H1 (cell line): ENCODE measurements around the gene RPL19. TPM values are rescaled to one million over a fixed set of nuclear protein-coding genes. Genes with fewer than 3 reads are reported as not detected.

Experiments
- CTCF ChIA-PET: fragments of 300-600 bp; sonication (Branson Sonifier 250); formaldehyde crosslinking; loops from one replicate; lab custom pipeline; 2021; ENCODE audit not compliant: partially characterized antibody; lab: Charles Lee
- POLR2A ChIA-PET: fragments of 300-600 bp; sonication (Branson Sonifier 250); formaldehyde crosslinking; loops from one replicate; lab custom pipeline; 2021; ENCODE audit warnings: inconsistent platforms; ENCODE audit not compliant: partially characterized antibody; lab: Charles Lee
- DNase-seq, 2 experiments: peaks; one replicate each; pipeline versions ENCODE4 v3.0.0 to v3.0.0-alpha.2; 2010 to 2022; ENCODE audit warnings: low spot score in 2 of 2, low read depth in 1 of 2, mixed read lengths in 1 of 2
- FAIRE-seq: peaks from 2 replicates; lab custom pipeline; 2011; peaks lifted over from hg19 to GRCh38; lab: Jason Lieb, UNC
- H2AFZ ChIP-seq: 2 replicates; pipeline ENCODE4 v1.8.1; 2012; ENCODE audit warnings: low read length, inconsistent platforms
- H2AK5ac ChIP-seq: 2 replicates; pipeline ENCODE4 v1.6.1; 2013; ENCODE audit warnings: low read depth, low read length
- H2BK120ac ChIP-seq: replicated peaks from 2 replicates; pipeline ENCODE3; 2013; ENCODE audit warnings: low read depth, low read length, inconsistent platforms
- H2BK12ac ChIP-seq: 2 replicates; pipeline ENCODE4 v1.6.1; 2013; ENCODE audit warnings: low read depth, low read length
- H2BK15ac ChIP-seq: 2 replicates; pipeline ENCODE4 v1.6.1; 2013; ENCODE audit warnings: low read length
- H2BK20ac ChIP-seq: 2 replicates; pipeline ENCODE4 v1.6.1; 2013; ENCODE audit warnings: low read length
- H2BK5ac ChIP-seq: 2 replicates; pipeline ENCODE4 v1.6.1; 2013; ENCODE audit warnings: low read depth, low read length
- H3K14ac ChIP-seq: 2 replicates; pipeline ENCODE4 v1.6.1; 2013; ENCODE audit warnings: inconsistent platforms; ENCODE audit not compliant: insufficient read length
- H3K18ac ChIP-seq: 2 replicates; pipeline ENCODE4 v1.6.1; 2013; ENCODE audit warnings: low read length; ENCODE audit errors: extremely low read depth
- H3K23ac ChIP-seq: 2 replicates; pipeline ENCODE4 v1.6.1; 2013; ENCODE audit warnings: inconsistent platforms; ENCODE audit not compliant: insufficient read length
- H3K23me2 ChIP-seq: 2 replicates; pipeline ENCODE4 v1.6.1; 2013; ENCODE audit warnings: low read depth, low read length
- H3K27ac ChIP-seq: 2 replicates; pipeline ENCODE4 v1.6.1; 2011; ENCODE audit warnings: low read depth, low read length, inconsistent platforms
- H3K27me3 ChIP-seq, 4 experiments: replicated peaks in 1 of 4; 1 replicate in 1 of 4; 2 replicates in 3 of 4; pipeline versions ENCODE4 v1.6.1 to v1.8.1; 2011 to 2013; ENCODE audit warnings: low read length in 3 of 4, mild to moderate bottlenecking in 3 of 4, inconsistent platforms in 2 of 4, mixed read lengths in 2 of 4, moderate library complexity in 1 of 4; ENCODE audit not compliant: control insufficient read depth in 3 of 4, insufficient read depth in 3 of 4; ENCODE audit errors: extremely low read depth in 1 of 4
- H3K36me3 ChIP-seq, 4 experiments: 2 replicates each; pipeline versions ENCODE4 v1.6.1 to v1.8.1; 2011 to 2013; ENCODE audit warnings: mild to moderate bottlenecking in 4 of 4, low read length in 3 of 4, moderate library complexity in 2 of 4, control low read depth in 1 of 4, inconsistent platforms in 1 of 4; ENCODE audit not compliant: insufficient read depth in 4 of 4, control insufficient read depth in 2 of 4
- H3K4ac ChIP-seq: replicated peaks from 2 replicates; pipeline ENCODE3; 2013; ENCODE audit warnings: low read length, low read depth, mixed read lengths, inconsistent platforms; ENCODE audit not compliant: insufficient read length
- H3K4me1 ChIP-seq, 4 experiments: replicated peaks in 1 of 4; 1 replicate in 1 of 4; 2 replicates in 3 of 4; pipeline versions ENCODE4 v1.6.1 to v1.8.1; 2011 to 2013; ENCODE audit warnings: low read length in 3 of 4, inconsistent platforms in 2 of 4, mixed read lengths in 1 of 4; ENCODE audit not compliant: insufficient read depth in 4 of 4, control insufficient read depth in 3 of 4
- H3K4me2 ChIP-seq, 2 experiments: 2 replicates each; pipeline versions ENCODE4 v1.6.1 to v1.8.1; 2011 to 2013; ENCODE audit warnings: low read depth in 2 of 2, low read length in 2 of 2, control low read depth in 1 of 2, inconsistent platforms in 1 of 2, mild to moderate bottlenecking in 1 of 2; ENCODE audit not compliant: insufficient read depth in 1 of 2
- H3K4me3 ChIP-seq, 4 experiments: fragments of 200-600, 300-600 bp in 1 of 4; sonication (generic), shearing (Covaris generic), sonication (Bioruptor Twin) in 1 of 4; 2 replicates each; pipeline versions ENCODE4 v1.5.1 to v1.8.1; 2011 to 2016; ENCODE audit warnings: low read length in 4 of 4, low read depth in 3 of 4, control low read depth in 2 of 4, inconsistent platforms in 2 of 4, mild to moderate bottlenecking in 2 of 4, mixed read lengths in 1 of 4, moderate library complexity in 1 of 4; ENCODE audit not compliant: insufficient read depth in 2 of 4; ENCODE audit errors: extremely low read depth in 1 of 4
- H3K56ac ChIP-seq: replicated peaks from 2 replicates; pipeline ENCODE3; 2013; ENCODE audit warnings: low read depth, mild to moderate bottlenecking, mixed read lengths, low read length, inconsistent platforms; ENCODE audit not compliant: insufficient read length
- H3K79me1 ChIP-seq: 2 replicates; pipeline ENCODE4 v1.6.1; 2013; ENCODE audit warnings: low read depth, low read length, control low read depth
- H3K79me2 ChIP-seq, 2 experiments: 2 replicates each; pipeline versions ENCODE4 v1.6.1 to v1.8.1; 2012 to 2013; ENCODE audit warnings: low read length in 2 of 2, mild to moderate bottlenecking in 2 of 2, inconsistent platforms in 1 of 2; ENCODE audit not compliant: insufficient read depth in 2 of 2, control insufficient read depth in 1 of 2
- H3K9ac ChIP-seq, 4 experiments: replicated peaks in 1 of 4; 1 replicate in 1 of 4; 2 replicates in 3 of 4; pipeline versions ENCODE4 v1.6.1 to v1.8.1; 2011 to 2013; ENCODE audit warnings: low read depth in 3 of 4, low read length in 3 of 4, control low read depth in 2 of 4, mild to moderate bottlenecking in 2 of 4, moderate library complexity in 2 of 4, inconsistent platforms in 1 of 4; ENCODE audit errors: extremely low read depth in 1 of 4
- H3K9me3 ChIP-seq, 2 experiments: 2 replicates each; pipeline versions ENCODE4 v1.6.1 to v1.8.1; 2012 to 2013; ENCODE audit warnings: mild to moderate bottlenecking in 2 of 2, moderate library complexity in 2 of 2, control low read depth in 1 of 2, inconsistent platforms in 1 of 2, low read depth in 1 of 2, low read length in 1 of 2, mixed read lengths in 1 of 2; ENCODE audit not compliant: insufficient read depth in 2 of 2
- H4K20me1 ChIP-seq, 2 experiments: replicated peaks in 1 of 2; 2 replicates each; pipeline versions ENCODE3 to v1.8.1; 2011 to 2013; ENCODE audit warnings: inconsistent platforms in 2 of 2, low read length in 2 of 2, mild to moderate bottlenecking in 1 of 2; ENCODE audit not compliant: insufficient read depth in 2 of 2, control insufficient read depth in 1 of 2
- H4K5ac ChIP-seq: 2 replicates; pipeline ENCODE4 v1.6.1; 2013; ENCODE audit warnings: low read length, low read depth, mixed read lengths, inconsistent platforms; ENCODE audit not compliant: insufficient read length
- H4K8ac ChIP-seq: 2 replicates; pipeline ENCODE4 v1.8.0; 2013; ENCODE audit warnings: mild to moderate bottlenecking, moderate library complexity, low read length, inconsistent platforms; ENCODE audit not compliant: insufficient read depth; ENCODE audit errors: extremely low read depth
- H4K91ac ChIP-seq: replicated peaks from 2 replicates; pipeline ENCODE3; 2013; ENCODE audit warnings: low read length, mixed read lengths, inconsistent platforms; ENCODE audit not compliant: insufficient read length
- BRCA1 ChIP-seq: IDR thresholded peaks from 2 replicates; pipeline ENCODE4 v1.6.1; 2012; ENCODE audit warnings: low read depth, low read length, improper control_type of control experiment
- CBX8 ChIP-seq: fragments of 300-800, 300-1000 bp; sonication (generic); IDR thresholded peaks from 2 replicates; pipeline ENCODE4 v1.7.1; 2016; ENCODE audit warnings: low read depth, low read length, borderline replicate concordance
- GTF2F1 ChIP-seq: IDR thresholded peaks from 2 replicates; pipeline ENCODE4 v1.6.1; 2012; ENCODE audit warnings: low read depth, low read length, improper control_type of control experiment, borderline replicate concordance
- HDAC6 ChIP-seq: IDR thresholded peaks from one replicate; pipeline ENCODE4 v1.7.1; 2012; ENCODE audit warnings: low read depth, mild to moderate bottlenecking, inconsistent platforms, low read length, moderate library complexity
- MAX ChIP-seq: IDR thresholded peaks from 2 replicates; pipeline ENCODE4 v1.6.1; 2012; ENCODE audit warnings: inconsistent platforms
- NANOG ChIP-seq: IDR thresholded peaks from 2 replicates; pipeline ENCODE4 v1.6.1; 2011; ENCODE audit warnings: low read length, low read depth, mild to moderate bottlenecking, inconsistent platforms; ENCODE audit not compliant: insufficient read depth, poor library complexity, severe bottlenecking
- NRF1 ChIP-seq: IDR thresholded peaks from 2 replicates; pipeline ENCODE4 v1.6.1; 2011; ENCODE audit warnings: mild to moderate bottlenecking, low read depth, low read length, improper control_type of control experiment
- RFX5 ChIP-seq: IDR thresholded peaks from 2 replicates; pipeline ENCODE4 v1.6.1; 2011; ENCODE audit warnings: low read depth, low read length, improper control_type of control experiment, borderline replicate concordance
- RNF2 ChIP-seq: fragments of 200-900, 300-1000 bp; sonication (generic); IDR thresholded peaks from 2 replicates; pipeline ENCODE4 v1.7.1; 2016; ENCODE audit warnings: borderline replicate concordance, low read depth, mild to moderate bottlenecking, antibody characterized with exemption, low read length; ENCODE audit not compliant: poor library complexity, severe bottlenecking; ENCODE audit errors: missing control alignments
- TAF7 ChIP-seq: optimal IDR thresholded peaks from 2 replicates; pipeline ENCODE3; 2011; ENCODE audit warnings: low read depth, mild to moderate bottlenecking, inconsistent platforms, low read length, moderate library complexity, borderline replicate concordance
- WGBS, 2 experiments: shearing (Covaris generic) in 1 of 2; methylation state at CpG; one replicate each; pipeline versions ENCODE4 v1.1.6 to v1.1.7; 2013 to 2015; ENCODE audit warnings: low lambda C conversion rate in 2 of 2, mixed read lengths in 2 of 2, inconsistent platforms in 1 of 2, low coverage in 1 of 2, missing lambda C conversion rate in 1 of 2; ENCODE audit not compliant: insufficient replicate concordance in 2 of 2, insufficient coverage in 1 of 2, insufficient read length in 1 of 2; ENCODE audit errors: extremely low coverage in 1 of 2, missing lambda C conversion rate in 1 of 2; 5-methylcytosine and 5-hydroxymethylcytosine counted together
- polyA plus RNA-seq, 7 experiments: library from polyadenylated mRNA; depleted of rRNA in 3 of 7; stranded (reverse) in 5 of 7; unstranded in 2 of 7; fragments of >200 nt in 5 of 7; fragments of 200-250 nt in 2 of 7; gene quantifications; 1 replicate in 5 of 7; 2 replicates in 1 of 7; 4 replicates in 1 of 7; pipeline versions ENCODE4 v1.2.1 to v1.2.3, GENCODE V29; 2011 to 2013; ENCODE audit warnings: missing spikeins in 2 of 7, mixed read lengths in 2 of 7
- total RNA-seq: library from RNA; stranded (reverse); fragmentation: NEBNext Ultra II Directional; extraction: Animal tissue kit (Norgen Biotek cat#: 25700); gene quantifications from 2 replicates; pipeline ENCODE4 v1.2.1, GENCODE V29; 2021
- TF ChIP-seq, protein P1 (sequence below): IDR thresholded peaks from 2 replicates; pipeline ENCODE4 v1.6.1; 2012; ENCODE audit warnings: inconsistent platforms

RPL19 gene
- total and polyA plus RNA-seq, 2 of the 8 experiments (the other 6 are each of a cell fraction or from before 2014, with no cell fraction given) = 2,108 to 2,182 TPM

DNA sequence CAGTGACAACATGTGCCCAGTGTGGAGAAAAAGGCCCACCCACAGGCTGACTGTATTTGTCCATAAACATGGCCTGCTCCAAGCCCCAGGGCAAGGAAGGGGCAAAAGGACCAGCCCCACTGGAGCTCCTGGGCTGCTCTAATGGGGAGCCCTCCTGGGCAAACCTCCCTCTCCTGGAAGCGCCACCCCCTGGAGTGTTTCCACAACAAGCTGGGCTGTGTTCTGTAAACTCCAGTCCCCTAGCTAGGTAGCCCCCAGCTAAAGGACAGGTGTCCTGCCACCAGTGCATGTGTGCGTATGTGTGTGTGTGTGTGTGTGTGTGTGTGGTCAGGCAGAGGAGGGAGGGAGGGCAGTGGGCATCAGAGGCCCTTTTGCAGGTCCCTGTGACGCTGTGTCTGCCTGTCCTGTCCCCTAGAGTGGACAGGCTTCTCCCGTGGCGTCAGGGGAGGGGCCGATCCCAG, 36.9 kb downstream of the RPL19 start:
- no peak overlapping the region for H2BK15ac ChIP-seq
- H4K8ac ChIP-seq = peak overlapping the region; percentile 86
- no peak overlapping the region for H3K27ac ChIP-seq
- H3K79me2 ChIP-seq = no peaks in the 10 kb centered on the region
- no peak overlapping the region for H2BK5ac ChIP-seq
- 79% methylated on average over 6 of the region's 6 CpGs; no CpG with 5 or more reads in 1 of the 2 experiments for WGBS, 2 experiments
- no peak overlapping the region for H4K5ac ChIP-seq
- no peak overlapping the region for H2BK12ac ChIP-seq
- DNase-seq (no peak), FAIRE-seq (no peak)
- H3K23me2 ChIP-seq = peaks cover 2% of the 10 kb centered on the region; the same call in 1 of the 2 replicates
- H3K18ac ChIP-seq = no peak overlapping the region
- H2AK5ac ChIP-seq = no peak overlapping the region
- H3K27me3 ChIP-seq = no peaks in the 10 kb centered on the region
- H3K4me2 ChIP-seq = no peak overlapping the region
- no peak overlapping the region for H2BK20ac ChIP-seq
- no peak overlapping the region for H3K14ac ChIP-seq
- H3K4me1 ChIP-seq = peaks cover 0 to 7% (median 5%) of the 10 kb centered on the region in 4 experiments; a peak in 6 of 7 replicates
- no peaks in the 10 kb centered on the region for H3K9me3 ChIP-seq
- no peak overlapping the region for H3K4me3 ChIP-seq
- H3K56ac ChIP-seq = no peak overlapping the region
- ChIA-PET CTCF (interaction anchor here (0.6 to 21.2 kb wide), 19 partner anchors 9 to 460 kb away, joined by 3 to 982 read pairs (median 6); partner anchors contain the start of genes ARL5C, RPL19 and STAC2), POLR2A (interaction anchor here (1.1 to 3.9 kb wide), 6 partner anchors 16 to 37 kb away, joined by 3 to 29 read pairs (median 10); partner anchors contain the start of gene RPL19)
- no peaks in the 10 kb centered on the region for H3K36me3 ChIP-seq
- no peak overlapping the region for H2AFZ ChIP-seq
- no peak overlapping the region for H2BK120ac ChIP-seq
- no peak overlapping the region for H3K23ac ChIP-seq
- no peaks in the 10 kb centered on the region for H4K20me1 ChIP-seq
- H3K79me1 ChIP-seq = no peaks in the 10 kb centered on the region
- no peak overlapping the region for H4K91ac ChIP-seq
- H3K9ac ChIP-seq = no peak overlapping the region
- no peak overlapping the region for H3K4ac ChIP-seq
- no peak for TF ChIP-seq HDAC6
- no peak for TF ChIP-seq RNF2
- no peak for TF ChIP-seq TAF7
- no peak for TF ChIP-seq NANOG
- TF ChIP-seq GTF2F1 = no peak
- TF ChIP-seq RFX5 = no peak
- TF ChIP-seq BRCA1 = no peak
- TF ChIP-seq NRF1 = no peak
- TF ChIP-seq CBX8 = no peak
- no peak for TF ChIP-seq MAX
- TF ChIP-seq, protein P1, sequence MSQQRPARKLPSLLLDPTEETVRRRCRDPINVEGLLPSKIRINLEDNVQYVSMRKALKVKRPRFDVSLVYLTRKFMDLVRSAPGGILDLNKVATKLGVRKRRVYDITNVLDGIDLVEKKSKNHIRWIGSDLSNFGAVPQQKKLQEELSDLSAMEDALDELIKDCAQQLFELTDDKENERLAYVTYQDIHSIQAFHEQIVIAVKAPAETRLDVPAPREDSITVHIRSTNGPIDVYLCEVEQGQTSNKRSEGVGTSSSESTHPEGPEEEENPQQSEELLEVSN = no peak
